Common myeloid progenitor, CD34-positive (primary cell): ENCODE data around the gene ALDH2.

Source experiments
- CTCF ChIA-PET: fragments of 350-600 bp; sonication (Branson Sonifier 250); formaldehyde crosslinking; loops from one replicate; lab custom pipeline; 2021; ENCODE audit warnings: antibody characterized with exemption; lab: Charles Lee
- POLR2A ChIA-PET: fragments of 350-600 bp; sonication (Branson Sonifier 250); formaldehyde crosslinking; loops from one replicate; lab custom pipeline; 2021; ENCODE audit warnings: antibody characterized with exemption; lab: Charles Lee
- DNase-seq, 3 donors: peaks; one replicate each; pipeline versions ENCODE4 v3.0.0 to v3.0.0-alpha.2; 2013
- H3K27ac ChIP-seq, 2 experiments: 1 replicate in 1 of 2; 2 replicates in 1 of 2; pipeline ENCODE4 v1.7.0; 2013; ENCODE audit warnings: inconsistent platforms in 2 of 2, low read length in 2 of 2, mild to moderate bottlenecking in 2 of 2, low read depth in 1 of 2, moderate library complexity in 1 of 2; ENCODE audit not compliant: severe bottlenecking in 2 of 2, insufficient read depth in 1 of 2, poor library complexity in 1 of 2
- H3K27me3 ChIP-seq, 5 experiments: replicated peaks in 2 of 5; 1 replicate in 3 of 5; 2 replicates in 2 of 5; pipeline versions ENCODE4 v1.6.1 to v1.7.0; 2013; ENCODE audit warnings: low read length in 4 of 5, mild to moderate bottlenecking in 2 of 5, moderate library complexity in 2 of 5, inconsistent platforms in 1 of 5; ENCODE audit not compliant: insufficient read depth in 5 of 5, control insufficient read depth in 4 of 5
- H3K36me3 ChIP-seq, 4 experiments: 1 replicate in 2 of 4; 2 replicates in 2 of 4; pipeline versions ENCODE4 v1.6.1 to v1.7.0; 2013; ENCODE audit warnings: low read length in 3 of 4, control low read depth in 1 of 4, mild to moderate bottlenecking in 1 of 4; ENCODE audit not compliant: control insufficient read depth in 4 of 4, insufficient read depth in 4 of 4
- H3K4me1 ChIP-seq, 4 experiments: 1 replicate in 3 of 4; 2 replicates in 1 of 4; pipeline versions ENCODE4 v1.6.1 to v1.7.1; 2013; ENCODE audit warnings: low read length in 3 of 4, mild to moderate bottlenecking in 3 of 4, control low read depth in 1 of 4, inconsistent platforms in 1 of 4, moderate library complexity in 1 of 4; ENCODE audit not compliant: control insufficient read depth in 4 of 4, insufficient read depth in 4 of 4; ENCODE audit errors: control extremely low read depth in 1 of 4
- H3K4me3 ChIP-seq, 7 experiments: 1 replicate in 4 of 7; 2 replicates in 3 of 7; pipeline versions ENCODE4 v1.5.1 to v1.7.0; 2013; ENCODE audit warnings: mild to moderate bottlenecking in 7 of 7, low read length in 6 of 7, moderate library complexity in 6 of 7, inconsistent platforms in 2 of 7, low read depth in 2 of 7, control low read depth in 1 of 7; ENCODE audit not compliant: insufficient read depth in 4 of 7, control insufficient read depth in 1 of 7; ENCODE audit errors: extremely low read depth in 1 of 7
- H3K9me3 ChIP-seq, 5 experiments: 1 replicate in 4 of 5; 2 replicates in 1 of 5; pipeline versions ENCODE4 v1.6.1 to v1.7.1; 2013; ENCODE audit warnings: low read length in 4 of 5, mild to moderate bottlenecking in 2 of 5, inconsistent platforms in 1 of 5, low read depth in 1 of 5, moderate library complexity in 1 of 5; ENCODE audit not compliant: control insufficient read depth in 4 of 5, insufficient read depth in 2 of 5; ENCODE audit errors: control extremely low read depth in 1 of 5
- WGBS: methylation state at CpG from one replicate; pipeline ENCODE4 v1.1.5; 2013; ENCODE audit not compliant: insufficient coverage; 5-methylcytosine and 5-hydroxymethylcytosine counted together

Gene ALDH2

DNA sequence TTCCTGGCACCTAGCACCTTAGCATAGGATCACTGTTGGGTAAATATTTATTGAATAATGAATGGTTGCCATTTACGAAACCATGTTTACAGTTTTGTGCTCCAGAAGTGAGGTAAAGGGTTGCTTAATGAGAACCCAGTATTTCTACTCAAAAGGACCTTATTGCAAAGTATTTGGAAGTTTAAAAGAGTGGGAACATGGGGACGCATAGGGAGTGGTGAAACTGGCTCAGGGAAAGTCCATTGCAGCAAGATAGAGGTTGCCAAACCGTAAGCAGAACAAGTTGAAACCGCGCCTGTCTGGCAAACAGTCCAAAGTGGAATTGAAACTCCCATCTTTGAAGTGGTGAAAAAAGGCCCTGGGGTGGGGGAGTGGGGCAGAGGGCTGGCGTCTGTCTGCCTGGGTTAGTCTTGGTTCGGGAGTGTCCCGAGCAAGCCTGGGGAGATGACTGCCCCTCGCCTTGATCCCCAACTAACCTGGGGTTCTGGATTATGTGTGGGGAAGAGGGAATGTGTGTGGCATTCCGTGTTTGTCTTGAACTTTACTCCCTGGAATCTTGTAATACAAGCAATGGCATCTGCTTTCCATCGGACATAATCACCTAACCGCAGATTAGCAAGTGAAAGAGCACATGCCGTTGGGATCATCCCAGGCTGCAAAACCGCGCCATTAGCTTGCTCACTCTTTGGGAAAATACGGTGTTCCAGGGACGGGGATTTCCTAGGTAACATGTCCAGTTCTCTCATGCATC lies 7.2 kb downstream of the ALDH2 start:
- ChIA-PET POLR2A (no interaction called here), CTCF (interaction anchor here (1.2 to 2.8 kb wide), 3 partner anchors 14 to 86 kb away, joined by 3 to 22 read pairs (median 8); no protein-coding TSS in a partner anchor)
- Histone ChIP-seq H3K36me3 (peaks cover 0 to 3% (median 1%) of the 10 kb centered on the region in 4 experiments), H3K9me3 (no peaks in the 10 kb centered on the region), H3K4me3 (no peak overlapping the region), H3K4me1 (peaks cover 10 to 33% (median 23%) of the 10 kb centered on the region in 4 experiments), H3K27ac (no peak overlapping the region), H3K27me3 (no peaks in the 10 kb centered on the region)
- 98% methylated on average over 16 of the region's 17 CpGs for WGBS
- no peak for DNase-seq

DNA sequence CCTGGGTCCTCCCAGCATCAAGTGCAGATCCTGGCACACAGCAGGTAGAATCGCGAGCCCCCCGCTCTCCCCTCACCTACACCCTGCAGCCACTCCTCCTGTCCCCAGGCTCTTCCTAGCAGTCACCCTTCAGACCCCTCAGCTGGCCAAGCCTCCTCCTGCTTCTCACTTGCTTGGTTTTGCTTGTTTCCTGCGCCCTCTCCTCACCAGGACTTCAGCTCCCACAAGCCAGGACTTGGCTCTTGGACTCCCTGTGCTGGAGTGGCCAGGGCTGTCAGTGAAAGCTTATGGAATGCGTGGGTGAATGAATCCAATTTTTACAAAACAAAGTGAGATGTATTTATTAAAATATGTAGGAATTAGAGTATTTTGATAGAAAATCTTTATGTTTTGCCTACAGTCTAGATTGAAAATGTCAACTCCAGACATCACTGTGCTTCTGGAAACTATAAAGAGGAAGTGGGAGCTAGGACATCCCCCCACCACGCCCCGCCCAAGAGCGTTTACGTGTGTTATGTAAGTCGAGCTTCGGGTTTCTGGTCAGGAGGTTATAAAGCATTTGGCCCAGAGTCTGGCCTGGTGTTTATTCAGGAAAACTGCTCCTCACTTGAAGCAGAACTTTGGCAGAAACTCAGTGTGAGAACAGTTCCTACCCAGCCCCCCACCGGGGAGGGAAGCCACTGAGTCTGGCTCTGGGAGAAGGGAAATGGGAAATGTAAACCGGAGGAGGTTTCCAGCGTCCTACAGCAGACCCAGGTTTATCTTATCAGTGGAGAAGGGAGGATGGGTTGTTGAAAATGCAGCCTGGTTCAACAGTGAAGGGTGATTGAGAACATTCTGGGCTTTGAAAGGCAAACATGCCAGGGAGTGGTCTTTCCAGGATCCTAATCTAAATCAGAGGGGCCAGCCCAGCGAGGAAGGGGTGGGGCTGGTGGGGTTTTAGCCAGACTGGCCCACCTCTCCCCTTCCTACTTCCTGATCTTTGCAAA lies 8.8 kb downstream of the ALDH2 start:
- H3K27ac ChIP-seq = peak overlapping the region; percentile 85 to 92
- ChIA-PET POLR2A (interaction anchor here (0.9 to 1.2 kb wide), 3 partner anchors 9 to 34 kb away, joined by 4 read pairs; partner anchors contain the start of gene ALDH2), CTCF (interaction anchor here (1.2 to 2.8 kb wide), 6 partner anchors 9 to 88 kb away, joined by 3 to 22 read pairs (median 6); no protein-coding TSS in a partner anchor)
- peaks cover 10 to 40% (median 27%) of the 10 kb centered on the region in 4 experiments for H3K4me1 ChIP-seq
- DNase-seq = peak; percentile 85 to 95 (median 94)
- H3K9me3 ChIP-seq = no peaks in the 10 kb centered on the region
- WGBS = 29% methylated on average over 12 of the region's 15 CpGs
- H3K4me3 ChIP-seq = peak overlapping the region in 5 of 7 experiments; percentile 10 to 64 (median 44)
- peaks cover 0 to 7% (median 1%) of the 10 kb centered on the region in 4 experiments for H3K36me3 ChIP-seq
- no peaks in the 10 kb centered on the region for H3K27me3 ChIP-seq

GRCh38 chr12:111776836-111777344 lies 10.2 kb downstream of the ALDH2 start:
- CTCF ChIA-PET = interaction anchor here (0.8 to 1.8 kb wide), 3 partner anchors 12 to 36 kb away, joined by 3 to 5 read pairs (median 3); no protein-coding TSS in a partner anchor
- peaks cover 10 to 42% (median 28%) of the 10 kb centered on the region in 4 experiments for H3K4me1 ChIP-seq
- DNase-seq = no peak
- peak overlapping the region in 1 of 2 experiments; percentile 52 for H3K27ac ChIP-seq
- POLR2A ChIA-PET = no interaction called here
- WGBS = 100% methylated on average over 2 of the region's 3 CpGs
- no peaks in the 10 kb centered on the region for H3K27me3 ChIP-seq
- no peak overlapping the region for H3K4me3 ChIP-seq
- peaks cover 0 to 3% (median 0%) of the 10 kb centered on the region in 5 experiments for H3K9me3 ChIP-seq
- H3K36me3 ChIP-seq = peaks cover 3 to 17% (median 7%) of the 10 kb centered on the region in 4 experiments

DNA sequence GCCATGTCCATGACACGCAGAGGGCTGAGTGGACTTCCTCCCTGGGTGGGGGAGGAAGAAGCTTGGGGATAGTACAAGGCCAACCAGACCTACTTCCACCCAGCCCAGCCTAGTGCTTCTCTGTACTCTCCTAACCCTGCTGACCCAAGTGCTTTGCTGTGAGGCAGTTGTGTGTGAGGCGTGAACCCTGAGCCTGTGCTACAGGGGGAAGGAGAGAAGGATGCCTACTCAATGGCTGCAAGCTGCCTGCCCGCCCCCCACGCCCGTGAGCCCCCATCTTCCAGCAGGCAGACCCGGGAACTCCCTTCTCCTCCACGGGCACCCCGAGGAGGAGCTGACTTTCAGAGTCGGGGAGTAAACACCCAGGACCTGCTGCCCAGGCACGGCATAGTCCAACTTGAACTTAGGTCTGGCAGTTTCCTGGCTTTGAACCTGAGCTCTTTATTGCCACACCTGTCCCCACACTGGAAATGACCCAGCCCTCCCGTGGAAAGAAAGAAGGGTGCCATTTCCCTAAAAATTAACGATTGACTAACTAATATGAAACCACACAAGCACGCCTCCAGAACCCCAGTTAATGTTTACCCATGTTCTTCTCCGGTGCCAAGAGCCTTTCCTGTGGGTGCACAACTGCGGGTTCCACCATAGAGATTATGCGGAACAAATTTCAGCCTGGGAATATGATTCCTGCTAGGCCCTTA lies 10.8 kb downstream of the ALDH2 start:
- WGBS = 97% methylated on average over 15 of the region's 16 CpGs
- Histone ChIP-seq H3K9me3 (peaks cover 0 to 3% (median 0%) of the 10 kb centered on the region in 5 experiments), H3K27me3 (no peaks in the 10 kb centered on the region), H3K36me3 (peaks cover 3 to 17% (median 7%) of the 10 kb centered on the region in 4 experiments), H3K4me3 (no peak overlapping the region), H3K27ac (no peak overlapping the region), H3K4me1 (peaks cover 10 to 42% (median 28%) of the 10 kb centered on the region in 4 experiments)
- POLR2A ChIA-PET = no interaction called here
- CTCF ChIA-PET = interaction anchor here (0.8 to 1.1 kb wide), 2 partner anchors 32 to 35 kb away, joined by 3 read pairs; no protein-coding TSS in a partner anchor
- DNase-seq = no peak

- ChIA-PET POLR2A (no interaction called here), CTCF (interaction anchor here (1.9 kb wide), 1 partner anchor 26 kb away, joined by 4 read pairs; no protein-coding TSS in a partner anchor)
- Histone ChIP-seq H3K27ac (no peak overlapping the region), H3K4me3 (no peak overlapping the region), H3K4me1 (peaks cover 0 to 32% (median 20%) of the 10 kb centered on the region in 4 experiments), H3K27me3 (no peaks in the 10 kb centered on the region), H3K36me3 (peaks cover 9 to 41% (median 20%) of the 10 kb centered on the region in 4 experiments), H3K9me3 (peaks cover 0 to 3% (median 0%) of the 10 kb centered on the region in 5 experiments)
- DNase-seq = no peak
- 89% methylated on average over 7 of the region's 10 CpGs for WGBS
Observed at GRCh38 chr12:111780166-111780565, 13.4 kb downstream of the ALDH2 start.

- H3K36me3 ChIP-seq = peaks cover 9 to 46% (median 21%) of the 10 kb centered on the region in 4 experiments
- POLR2A ChIA-PET = no interaction called here
- no peak for DNase-seq
- no peak overlapping the region for H3K4me3 ChIP-seq
- peaks cover 0 to 3% (median 0%) of the 10 kb centered on the region in 5 experiments for H3K9me3 ChIP-seq
- no peaks in the 10 kb centered on the region for H3K27me3 ChIP-seq
- 100% methylated on average over 5 of the region's 5 CpGs for WGBS
- CTCF ChIA-PET = no interaction called here
- H3K4me1 ChIP-seq = peaks cover 0 to 28% (median 16%) of the 10 kb centered on the region in 4 experiments
- no peak overlapping the region for H3K27ac ChIP-seq
Observed at GRCh38 chr12:111780615-111781014, 13.9 kb downstream of the ALDH2 start.
